Inflammatory macrophage treated with lipopolysaccharide for 1 hour (primary cell): ENCODE measurements around the gene TRAF3IP3.

ENCODE experiments used
- DNase-seq, 2 donors: peaks; one replicate each; pipeline ENCODE4 v3.0.0-alpha.2; 2020 to 2022

TRAF3IP3 gene

GRCh38 chr1:209738270-209738669 is 17.6 kb upstream of the TRAF3IP3 start:
- DNase-seq = no peak

DNA sequence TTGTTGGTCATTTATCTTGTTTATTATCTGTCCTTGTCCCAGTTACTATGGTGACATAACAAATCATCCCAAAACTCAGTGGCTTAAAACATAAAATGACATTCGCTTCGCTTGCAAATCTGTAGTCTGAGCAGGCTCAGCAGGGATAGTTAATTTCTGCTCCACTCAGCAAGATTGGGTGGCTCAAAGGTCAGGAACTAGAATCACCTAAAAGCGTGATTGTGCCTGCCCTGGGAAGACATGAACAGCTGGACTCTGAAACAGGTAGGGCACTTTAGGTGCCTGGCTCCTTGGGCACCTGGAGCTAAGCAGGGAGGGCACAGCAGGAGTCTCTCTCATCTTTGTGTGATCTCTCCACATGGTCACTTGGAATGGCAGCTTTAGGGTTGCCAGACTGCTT is 14.7 kb upstream of the TRAF3IP3 start:
- DNase-seq = no peak

DNA sequence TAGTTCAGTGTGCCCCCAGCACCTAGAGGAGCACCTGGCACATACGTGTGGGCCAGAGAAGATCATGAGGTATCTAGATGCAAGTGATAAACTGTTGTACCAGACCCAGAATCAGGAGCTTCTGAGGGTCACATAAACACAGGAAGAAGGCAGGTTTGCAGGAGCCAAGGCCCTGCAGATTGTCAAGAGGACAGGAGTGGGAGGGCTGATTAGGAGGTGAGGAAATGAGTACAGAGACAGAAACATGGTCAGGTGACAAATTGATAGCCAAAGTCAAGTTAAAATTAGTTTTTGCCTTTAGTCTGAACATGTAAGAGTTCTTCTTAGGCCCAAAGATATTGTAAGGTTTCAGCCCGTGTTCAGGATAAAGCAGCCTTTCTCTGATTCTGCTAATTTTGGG is 14.0 kb upstream of the TRAF3IP3 start:
- DNase-seq = no peak

DNA sequence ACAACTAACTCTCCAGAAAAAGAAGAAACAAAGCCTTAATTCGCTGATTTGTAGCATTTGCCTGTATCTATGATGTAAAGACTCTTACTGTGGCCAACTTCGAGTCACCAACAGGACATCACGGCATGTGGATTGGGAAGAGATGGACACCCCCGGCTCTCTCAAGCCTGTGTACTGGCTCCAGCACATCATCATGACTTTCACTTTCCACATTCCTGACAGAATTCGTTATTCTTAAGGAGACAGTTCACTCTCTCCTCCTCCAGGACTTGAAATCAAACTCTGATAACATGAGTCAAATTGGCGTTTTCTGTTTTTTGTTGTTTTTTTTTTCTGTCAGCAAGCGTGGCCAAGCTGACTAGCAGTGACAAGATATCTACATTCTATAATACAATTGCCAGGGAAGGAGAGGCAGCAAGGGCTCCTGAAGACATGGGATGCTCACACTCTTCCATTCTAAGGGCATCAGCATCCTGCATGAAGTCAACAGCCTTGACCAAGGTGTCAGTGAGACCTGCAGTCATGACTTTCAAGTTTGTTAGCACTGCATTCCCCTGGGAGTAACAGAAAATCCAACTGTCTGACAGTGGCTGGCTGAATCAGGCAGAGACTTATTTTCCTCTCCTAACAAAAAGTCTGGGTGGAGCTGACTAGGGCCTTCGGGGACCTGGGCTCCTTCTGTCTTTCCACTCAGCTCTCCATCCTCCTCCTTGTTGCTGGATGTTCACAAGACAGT is 13.3 kb upstream of the TRAF3IP3 start:
- DNase-seq = peak in 1 of 2 donors; percentile 49

DNA sequence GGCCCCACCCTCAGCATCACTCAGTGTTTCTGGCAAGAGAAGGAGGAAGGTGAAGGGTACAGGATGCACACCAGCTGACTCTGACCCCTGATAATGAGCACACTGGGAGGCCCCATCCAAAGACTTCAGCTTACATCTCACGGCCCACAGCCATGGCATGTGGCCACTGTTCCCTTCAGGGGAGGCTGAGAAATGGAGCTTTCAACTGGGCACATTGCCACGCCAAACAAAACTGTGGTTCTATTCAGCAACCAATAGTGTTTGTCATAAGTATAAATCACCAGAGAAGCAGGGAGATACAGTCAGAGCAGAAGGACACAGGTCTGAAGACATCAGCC is 12.7 kb upstream of the TRAF3IP3 start:
- DNase-seq = no peak

DNA sequence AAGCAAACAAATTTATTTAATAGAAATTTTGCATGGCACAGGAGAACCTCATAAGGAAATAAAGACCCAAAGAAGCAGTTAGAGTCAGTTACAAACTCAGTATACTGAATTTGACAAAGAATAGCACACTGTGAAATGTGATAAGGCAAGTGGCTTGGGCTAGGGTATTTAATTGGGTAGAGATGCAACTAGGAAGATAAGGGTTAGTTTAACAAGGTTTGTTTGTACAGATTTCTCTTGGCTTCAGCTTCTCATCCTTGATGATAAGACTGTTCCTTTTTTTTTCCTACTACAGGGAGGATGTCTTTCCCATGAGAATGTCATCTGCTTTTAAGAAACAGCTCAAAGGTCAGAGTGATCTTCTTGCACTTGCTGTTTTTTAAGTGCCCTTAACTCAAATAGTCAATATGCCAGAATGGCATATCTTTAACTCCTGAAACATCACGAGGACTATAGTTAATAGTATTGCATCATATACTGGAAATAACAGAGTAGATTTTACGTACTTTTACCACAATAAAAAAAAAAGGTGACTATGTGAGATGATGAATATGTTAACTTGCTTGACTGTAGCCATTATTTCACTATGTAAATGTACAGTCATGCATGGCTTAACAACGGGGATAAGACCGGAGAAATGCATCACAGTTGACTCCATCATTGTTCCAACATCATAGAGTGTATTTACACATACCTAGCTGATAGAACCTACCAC is 9.2 kb upstream of the TRAF3IP3 start:
- no peak for DNase-seq

DNA sequence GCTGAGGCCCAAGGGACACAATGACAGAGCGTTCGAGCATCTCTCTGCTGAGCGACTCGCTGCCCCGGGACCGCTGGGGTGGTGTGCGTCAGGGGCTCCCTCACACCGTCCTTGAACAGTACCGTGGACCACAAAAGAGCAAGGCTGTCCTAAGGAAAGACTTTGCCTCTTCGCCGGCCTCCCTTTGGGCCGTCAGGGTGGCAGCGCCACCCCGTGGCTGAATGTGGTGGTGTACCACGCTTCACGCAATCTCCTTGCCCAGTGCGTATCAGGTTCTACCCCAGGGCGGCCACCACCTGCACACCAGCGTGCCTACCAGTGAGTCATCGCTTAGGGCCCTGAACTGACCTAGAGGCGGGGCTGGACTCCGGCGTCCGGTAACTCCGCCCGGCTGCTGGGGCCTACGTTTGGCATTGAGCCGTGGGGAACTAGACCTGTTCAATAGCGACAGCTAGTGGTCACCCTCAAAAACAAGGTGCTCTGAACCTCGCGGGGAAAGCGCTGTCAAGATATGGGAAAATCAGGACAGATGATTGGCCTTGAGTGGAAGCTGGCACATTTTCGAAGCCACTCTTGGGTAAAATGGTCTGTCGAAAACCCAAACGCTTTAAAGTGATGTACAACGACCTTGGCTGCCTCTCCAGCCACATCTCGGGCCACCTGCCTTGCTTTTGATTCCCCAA is 8.1 kb upstream of the TRAF3IP3 start:
- DNase-seq = peak; percentile 87 to 95

GRCh38 chr1:209748620-209749019 is 7.2 kb upstream of the TRAF3IP3 start:
- no peak for DNase-seq

- DNase-seq = no peak
These were observed 6.6 kb upstream of the TRAF3IP3 start for GRCh38 chr1:209749205-209749604.

- DNase-seq = no peak
These were observed 6.1 kb upstream of the TRAF3IP3 start for GRCh38 chr1:209749670-209750323.

DNA sequence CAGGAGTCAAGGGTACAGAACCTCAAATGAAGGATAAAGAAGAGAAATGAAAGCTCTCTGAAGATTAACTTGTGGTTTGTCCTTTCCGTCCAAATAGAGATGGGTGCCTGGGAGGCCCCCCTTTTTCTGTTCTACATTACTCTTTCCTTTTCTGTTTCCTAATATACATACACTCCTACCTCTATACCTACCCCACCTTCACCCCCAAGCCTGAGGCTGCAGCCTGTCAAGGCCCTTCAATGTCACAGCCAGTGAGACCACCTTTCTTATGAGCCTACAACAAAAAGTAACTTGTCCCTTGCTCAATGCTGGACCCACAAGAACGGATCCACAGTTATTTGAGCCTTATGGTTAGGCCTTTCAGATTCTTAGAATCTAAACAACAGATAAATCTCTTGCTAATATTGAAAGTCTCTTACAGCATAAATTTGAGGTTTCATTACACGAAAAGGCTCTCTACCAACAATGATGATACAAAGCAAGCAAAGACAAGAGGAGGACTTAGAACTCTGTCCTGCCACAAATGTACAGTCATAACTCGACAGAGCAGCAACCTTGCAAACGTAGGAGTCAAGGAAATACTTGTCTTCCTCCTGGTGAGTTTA is 4.1 kb upstream of the TRAF3IP3 start:
- no peak for DNase-seq

DNA sequence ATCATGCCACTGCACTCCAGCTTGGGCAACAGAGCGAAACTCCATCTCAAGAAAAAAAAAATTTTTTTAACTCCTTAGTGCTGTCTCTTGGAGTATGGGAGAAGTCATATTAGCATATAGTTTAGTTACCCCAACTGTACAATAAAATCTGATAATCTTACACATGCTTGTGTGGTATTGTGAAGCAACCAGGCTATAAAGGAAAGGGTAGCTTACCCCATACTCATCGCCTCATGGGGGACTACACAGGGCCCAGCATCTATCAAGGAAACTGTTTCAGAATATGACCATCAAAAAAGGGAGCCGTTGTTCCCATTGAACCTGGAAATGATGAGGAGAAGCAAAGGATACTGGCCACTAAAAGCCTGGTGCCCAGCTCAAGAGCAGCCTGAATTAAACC is 3.0 kb upstream of the TRAF3IP3 start:
- DNase-seq = no peak

DNA sequence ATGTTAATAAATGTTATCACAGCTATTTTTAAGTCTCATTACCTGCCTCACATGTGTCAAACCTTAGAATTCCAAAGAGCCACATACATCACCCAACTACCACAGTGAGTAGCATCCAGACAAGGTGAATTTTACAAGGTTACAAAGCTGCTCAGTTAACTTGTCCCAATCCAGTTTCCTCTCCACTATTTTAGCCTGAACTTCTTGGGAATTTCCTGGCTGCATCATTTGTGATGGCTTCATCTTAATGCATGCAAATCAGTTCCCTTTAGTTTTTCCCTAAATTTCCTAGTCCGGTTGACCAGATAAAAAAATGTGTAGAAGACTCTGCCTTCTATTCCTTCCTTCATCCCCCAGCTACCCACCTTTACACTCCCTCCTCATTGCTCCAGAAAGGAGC is 597 bp upstream of the TRAF3IP3 start:
- DNase-seq = peak in 1 of 2 donors; percentile 80

- peak; percentile 48 to 59 for DNase-seq
These were observed 977 bp downstream of the TRAF3IP3 start for GRCh38 chr1:209756615-209757445.

- no peak for DNase-seq
These were observed 2.5 kb downstream of the TRAF3IP3 start for GRCh38 chr1:209758400-209758799.

- DNase-seq = no peak
These were observed 4.0 kb downstream of the TRAF3IP3 start for GRCh38 chr1:209759829-209760359.

- peak; percentile 51 to 89 for DNase-seq
These were observed 5.3 kb downstream of the TRAF3IP3 start for GRCh38 chr1:209761011-209761635.

DNA sequence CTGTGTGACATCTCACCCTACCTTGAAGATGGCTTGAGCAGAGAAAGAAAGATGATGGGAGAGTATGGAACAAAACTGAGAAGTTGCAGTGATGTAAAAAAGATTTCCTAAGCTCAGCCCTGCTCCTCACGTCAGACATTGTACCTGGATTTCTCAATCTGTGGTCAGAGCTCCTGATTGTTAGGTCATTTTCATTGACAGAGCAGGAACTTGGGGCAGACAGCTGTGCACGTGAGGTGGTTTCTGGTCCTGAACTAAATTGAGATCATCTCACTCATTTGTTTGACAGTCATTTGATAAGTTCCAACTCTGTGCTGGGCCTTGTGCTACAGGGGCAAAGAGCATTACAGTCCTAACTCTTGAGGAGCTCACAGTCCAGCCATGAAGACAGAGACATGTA is 10.2 kb downstream of the TRAF3IP3 start:
- DNase-seq = peak; percentile 71 to 90

- DNase-seq = no peak
These were observed 11.2 kb downstream of the TRAF3IP3 start for GRCh38 chr1:209767096-209767495.

DNA sequence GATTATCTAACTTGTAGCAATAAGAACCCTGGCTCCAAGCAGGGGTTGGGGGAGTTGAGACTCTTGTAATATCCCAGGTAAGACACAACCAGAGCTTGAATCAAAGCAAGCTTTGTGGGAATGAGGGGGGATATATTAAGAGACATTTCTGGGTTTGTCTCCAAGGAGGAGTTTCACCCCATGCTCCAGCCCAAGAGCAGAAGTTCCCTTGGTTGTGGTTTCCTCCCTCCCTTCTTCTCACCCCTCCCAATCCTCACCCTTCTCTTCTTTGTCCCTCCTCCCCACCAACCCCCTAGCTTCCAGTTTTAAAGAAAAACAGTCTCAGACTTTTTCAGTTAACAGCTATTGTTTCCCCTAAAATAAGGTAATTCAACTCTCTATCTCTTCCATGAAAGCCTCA is 11.9 kb downstream of the TRAF3IP3 start:
- no peak for DNase-seq

DNA sequence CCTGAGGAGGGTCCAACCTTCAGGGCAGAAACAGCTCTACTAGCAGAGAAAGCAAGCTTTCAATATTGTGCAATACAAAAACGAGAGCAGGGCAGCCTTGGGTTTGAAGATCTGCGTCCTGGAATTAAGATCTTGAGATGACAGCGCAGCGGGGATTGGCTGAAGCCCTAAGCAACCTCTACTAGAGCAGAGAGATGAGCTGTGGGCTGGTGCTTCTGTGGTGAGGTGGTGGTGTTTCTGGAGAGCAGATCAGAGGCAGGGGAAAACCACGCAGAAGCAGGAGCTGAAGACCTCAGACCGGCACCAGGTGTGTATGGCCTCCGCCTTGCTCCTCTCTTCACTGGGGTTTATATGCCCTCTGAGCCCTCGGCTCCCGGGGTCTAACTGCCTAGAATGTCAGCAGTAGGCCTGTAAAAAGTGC is 12.5 kb downstream of the TRAF3IP3 start:
- DNase-seq = no peak
